RWPE1 (cell line): ENCODE measurements around the gene PRDM10.

Source experiments
- CTCF ChIA-PET: fragments of 350-600 bp; sonication (Branson Sonifier 250); formaldehyde crosslinking; extraction: SDS; loops from one replicate; lab custom pipeline; 2021; lab: Yijun Ruan, JAX
- POLR2A ChIA-PET: fragments of 400-600 bp; formaldehyde crosslinking; extraction: SDS; loops from one replicate; lab custom pipeline; 2020; ENCODE audit warnings: antibody characterized with exemption; ENCODE audit not compliant: low non-redundant PET; lab: Yijun Ruan, JAX
- DNase-seq: peaks from one replicate; pipeline ENCODE4 v3.0.0; 2012; ENCODE audit warnings: low spot score
- H3K27ac ChIP-seq: fragments of 450-650 bp; 2 replicates; pipeline ENCODE4 v1.5.1; 2017
- TF ChIP-seq, protein P1 (sequence below): fragments of 450-650 bp; conservative IDR thresholded peaks from 2 replicates; pipeline ENCODE4 v1.5.1; 2017; ENCODE audit warnings: low read depth, mild to moderate bottlenecking

Gene PRDM10

GRCh38 chr11:130003717-130004001 is 1.0 kb upstream of the PRDM10 start:
- POLR2A ChIA-PET, result interaction anchor here (0.6 to 2.5 kb wide), 7 partner anchors 11 to 143 kb away, joined by 3 to 19 read pairs (median 3); no protein-coding TSS in a partner anchor
- TF ChIP-seq, protein P1, sequence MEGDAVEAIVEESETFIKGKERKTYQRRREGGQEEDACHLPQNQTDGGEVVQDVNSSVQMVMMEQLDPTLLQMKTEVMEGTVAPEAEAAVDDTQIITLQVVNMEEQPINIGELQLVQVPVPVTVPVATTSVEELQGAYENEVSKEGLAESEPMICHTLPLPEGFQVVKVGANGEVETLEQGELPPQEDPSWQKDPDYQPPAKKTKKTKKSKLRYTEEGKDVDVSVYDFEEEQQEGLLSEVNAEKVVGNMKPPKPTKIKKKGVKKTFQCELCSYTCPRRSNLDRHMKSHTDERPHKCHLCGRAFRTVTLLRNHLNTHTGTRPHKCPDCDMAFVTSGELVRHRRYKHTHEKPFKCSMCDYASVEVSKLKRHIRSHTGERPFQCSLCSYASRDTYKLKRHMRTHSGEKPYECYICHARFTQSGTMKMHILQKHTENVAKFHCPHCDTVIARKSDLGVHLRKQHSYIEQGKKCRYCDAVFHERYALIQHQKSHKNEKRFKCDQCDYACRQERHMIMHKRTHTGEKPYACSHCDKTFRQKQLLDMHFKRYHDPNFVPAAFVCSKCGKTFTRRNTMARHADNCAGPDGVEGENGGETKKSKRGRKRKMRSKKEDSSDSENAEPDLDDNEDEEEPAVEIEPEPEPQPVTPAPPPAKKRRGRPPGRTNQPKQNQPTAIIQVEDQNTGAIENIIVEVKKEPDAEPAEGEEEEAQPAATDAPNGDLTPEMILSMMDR, result no peak
- no peak for DNase-seq
- H3K27ac ChIP-seq, result peak overlapping the region; percentile 100
- CTCF ChIA-PET, result interaction anchor here (0.5 to 1.0 kb wide), 3 partner anchors 67 to 143 kb away, joined by 3 read pairs; no protein-coding TSS in a partner anchor

DNA sequence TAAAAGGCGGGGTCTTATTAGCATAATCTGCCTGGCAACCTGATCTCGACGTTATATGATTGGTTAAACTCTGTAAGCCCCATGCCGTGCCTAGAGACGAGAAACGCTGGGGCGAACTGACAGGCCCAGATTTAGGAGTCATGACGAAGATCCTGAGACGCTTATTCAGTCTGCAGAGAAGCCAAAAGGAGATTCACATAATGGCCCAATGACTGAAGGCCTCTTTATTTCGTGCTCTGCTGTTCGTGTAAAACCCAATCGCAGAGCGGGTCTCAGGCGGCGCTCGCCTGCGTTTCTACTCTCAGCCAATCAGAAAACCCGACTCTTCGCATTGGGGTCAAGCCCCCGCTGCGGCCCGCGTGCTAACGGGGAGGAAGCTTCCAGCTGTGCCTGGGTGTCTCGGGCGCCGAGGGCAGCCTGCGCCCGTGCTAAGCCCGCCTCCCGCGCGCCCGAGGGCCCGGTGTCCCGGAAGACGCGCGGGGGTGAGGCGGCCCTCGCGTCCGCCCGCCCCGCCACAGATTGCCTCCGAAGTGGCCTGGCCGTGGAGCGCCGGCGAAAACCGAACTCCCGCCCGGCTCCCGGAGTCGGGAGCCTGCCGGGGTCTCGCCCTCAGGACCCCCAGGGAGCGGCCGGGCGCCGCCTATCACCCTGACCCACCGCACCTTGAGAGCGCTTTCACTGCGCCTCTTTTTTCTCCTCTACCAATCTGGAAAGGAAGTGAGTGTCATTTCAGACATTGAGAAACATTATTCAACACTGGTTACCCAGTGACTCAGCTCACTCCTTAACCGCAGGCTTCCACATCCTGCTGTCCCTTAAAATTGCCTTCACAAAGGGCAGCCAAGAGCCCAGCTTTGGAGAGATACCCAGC is 446 bp upstream of the PRDM10 start:
- DNase-seq, result peak; percentile 100
- TF ChIP-seq, protein P1, result no peak
- ChIA-PET CTCF (interaction anchor here (0.5 to 1.9 kb wide), 4 partner anchors 68 to 143 kb away, joined by 3 to 9 read pairs (median 3); no protein-coding TSS in a partner anchor), POLR2A (interaction anchor here (0.6 to 2.5 kb wide), 12 partner anchors 11 to 523 kb away, joined by 3 to 19 read pairs (median 4); no protein-coding TSS in a partner anchor)
- peak overlapping the region; percentile 100 for H3K27ac ChIP-seq

DNA sequence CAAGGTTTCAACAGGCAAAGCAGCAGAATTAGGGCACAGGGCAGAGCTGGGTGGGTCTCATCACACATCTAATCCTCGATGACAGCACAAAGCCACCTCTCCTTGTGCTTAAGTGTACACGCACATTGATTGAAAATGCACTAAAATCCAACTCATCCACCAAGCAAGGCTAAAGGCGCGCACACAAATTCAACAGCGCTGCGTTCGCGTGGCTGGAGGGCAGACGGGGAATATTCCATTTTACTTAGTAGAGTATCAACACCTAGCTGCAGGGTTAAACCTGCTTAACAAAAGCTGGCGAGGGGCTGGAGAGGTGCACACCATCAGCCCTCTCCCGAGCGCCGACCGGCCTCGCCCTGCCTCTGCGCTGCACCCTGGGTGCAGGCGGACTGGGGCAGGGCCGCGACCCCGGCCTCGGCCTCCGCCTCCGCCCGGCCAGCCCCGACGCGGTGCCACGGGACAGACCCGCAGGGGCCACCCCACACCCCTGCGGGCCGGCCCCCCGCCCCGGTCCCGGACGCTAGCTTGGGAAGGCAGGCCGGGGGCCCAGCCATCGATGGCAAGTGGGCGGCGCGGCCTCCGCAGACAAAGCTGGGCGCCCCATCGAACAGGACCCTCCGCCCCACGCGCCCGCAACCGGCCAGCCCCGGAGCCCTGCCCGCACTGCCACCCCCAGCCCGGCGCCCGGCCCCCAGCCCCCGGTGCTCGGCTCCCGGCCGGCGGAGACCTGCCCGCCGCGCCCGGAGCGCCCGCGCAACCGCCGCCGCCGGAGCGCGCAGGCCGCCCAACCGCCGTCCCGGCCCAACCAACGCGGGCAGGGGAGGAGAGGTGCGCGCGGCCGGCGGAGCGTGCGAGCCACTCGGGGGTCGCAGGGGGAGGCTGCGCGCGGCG is 929 bp downstream of the PRDM10 start:
- CTCF ChIA-PET, result interaction anchor here (0.5 to 1.9 kb wide), 2 partner anchors 130 to 149 kb away, joined by 3 to 9 read pairs; no protein-coding TSS in a partner anchor
- peak; percentile 24 for DNase-seq

DNA sequence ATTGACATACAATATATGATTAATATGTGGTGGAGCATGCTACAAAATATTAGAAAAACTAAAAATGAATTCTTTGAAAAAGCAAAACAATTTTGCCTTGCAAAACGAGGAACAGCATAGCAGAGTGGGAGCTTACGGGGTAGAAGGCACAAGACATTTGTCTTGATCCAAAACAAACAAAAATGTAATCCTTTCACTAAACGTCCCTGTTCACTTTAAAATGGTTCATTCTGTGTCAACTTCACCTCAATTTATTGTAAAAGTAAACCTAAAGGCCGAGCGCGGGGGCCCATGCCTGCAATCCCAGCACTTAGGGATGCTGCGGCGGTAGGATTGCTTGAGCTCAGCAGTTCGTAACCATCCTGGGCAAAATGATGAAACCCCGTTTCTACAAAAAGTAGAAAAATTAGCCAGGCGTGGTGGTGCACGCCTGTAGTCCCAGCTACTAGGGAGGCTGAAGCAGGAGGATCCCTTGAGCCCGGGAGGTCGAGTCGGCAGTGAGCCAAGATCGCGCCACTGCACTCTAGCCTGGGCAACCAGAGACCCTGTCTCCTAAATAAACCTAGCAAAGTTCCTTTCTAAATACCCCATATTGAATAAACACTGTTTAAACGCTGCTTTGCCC is 2.0 kb downstream of the PRDM10 start:
- H3K27ac ChIP-seq, result peak overlapping the region; percentile 100
- ChIA-PET CTCF (no interaction called here), POLR2A (no interaction called here)
- DNase-seq, result no peak
- TF ChIP-seq, protein P1, result no peak

More for the DNA sequence above, 929 bp downstream of the PRDM10 start:
- TF ChIP-seq, protein P1, result no peak
- POLR2A ChIA-PET, result interaction anchor here (0.8 to 2.5 kb wide), 3 partner anchors 70 to 131 kb away, joined by 3 to 19 read pairs (median 7); no protein-coding TSS in a partner anchor
- H3K27ac ChIP-seq, result peak overlapping the region; percentile 100

DNA sequence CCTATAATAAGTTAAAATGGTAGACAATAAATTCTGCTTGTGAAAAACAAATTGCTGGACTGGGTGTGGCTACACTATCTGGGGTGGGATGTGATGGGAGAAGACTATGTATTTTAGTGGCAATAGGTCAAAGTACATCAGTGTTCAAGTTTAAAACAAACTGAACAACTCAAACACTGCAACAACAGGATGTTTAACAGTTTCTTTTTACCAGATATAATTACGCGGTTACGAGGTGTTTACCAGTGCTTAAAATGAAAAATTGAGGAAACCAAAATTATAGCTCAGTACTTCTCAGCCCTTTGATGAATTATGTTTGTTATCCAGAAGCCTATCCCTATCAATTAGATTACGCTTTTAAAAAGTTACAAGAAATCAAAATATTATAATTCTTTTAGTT is 3.2 kb downstream of the PRDM10 start:
- TF ChIP-seq, protein P1, result no peak
- CTCF ChIA-PET, result interaction anchor here (0.7 kb wide), 1 partner anchor 56 kb away, joined by 8 read pairs; no protein-coding TSS in a partner anchor
- no peak overlapping the region for H3K27ac ChIP-seq
- DNase-seq, result no peak
- POLR2A ChIA-PET, result no interaction called here
